SK-N-SH treated with all-trans-retinoic acid at 6 μM for 48 hours (cell line): ENCODE data around the gene CPVL.

Experiments
- PPARA ChIP-seq: fragments of 250-450 bp; sonication (Bioruptor Pico); IDR thresholded peaks from 2 replicates; pipeline ENCODE4 v1.5.0; 2020; ENCODE audit warnings: mild to moderate bottlenecking, borderline replicate concordance
- ZFP3 ChIP-seq: fragments of 250-450 bp; sonication (Bioruptor Pico); IDR thresholded peaks from 2 replicates; pipeline ENCODE4 v1.5.0; 2020; ENCODE audit warnings: mild to moderate bottlenecking, moderate library complexity

GRCh38 chr7:28954471-28954870 lies 191.9 kb downstream of the CPVL start:
- TF ChIP-seq ZFP3 (CRISPR knock-in tag): no peak
- TF ChIP-seq PPARA (CRISPR knock-in tag): no peak
